Measurements from ENCODE around the gene AP3M1.
A peak's percentile ranks its signal among the peaks of the same experiment; 100 is the strongest.
"Not testable (repeated sequence)": the region's sequence is repeated elsewhere in the genome, so short reads cannot be mapped to it uniquely, and the experiment has no call there.

Gene AP3M1

GRCh38 chr10:74150990-74151878 is 606 bp upstream of the AP3M1 start, which contains the start of gene ADK:
Gene ADK, plus strand, starts transcription at chr10:74151221. Its CDS starts 58 bp downstream, at chr10:74151279.
- DNase-seq (ENCODE audit: low spot score) = peak; percentile 99
- peak; percentile 12 for TF ChIP-seq CTCF (IDR thresholded peaks at IDR 0.05; ENCODE audit: borderline replicate concordance, control extremely low read depth, extremely low read depth, insufficient read depth, missing control alignments)
- in situ Hi-C loops (cut with MboI; ENCODE audit: low sequenced_read_pairs, unreplicated experiment) = no loop called here

- in situ Hi-C loops (cut with MboI; ENCODE audit: low sequenced_read_pairs, unreplicated experiment); DNase-seq (ENCODE audit: low spot score): not testable (repeated sequence)
Measured at GRCh38 chr10:74146980-74147379, 3.6 kb downstream of the AP3M1 start.

GRCh38 chr10:74145133-74145532 is 5.5 kb downstream of the AP3M1 start:
- no peak for TF ChIP-seq CTCF (IDR thresholded peaks at IDR 0.05; ENCODE audit: borderline replicate concordance, control extremely low read depth, extremely low read depth, insufficient read depth, missing control alignments)

GRCh38 chr10:74140553-74140952 is 10.1 kb downstream of the AP3M1 start:
- in situ Hi-C loops (cut with MboI; ENCODE audit: low sequenced_read_pairs, unreplicated experiment) = no loop called here
- DNase-seq (ENCODE audit: low spot score) = no peak
- TF ChIP-seq CTCF (IDR thresholded peaks at IDR 0.05; ENCODE audit: borderline replicate concordance, control extremely low read depth, extremely low read depth, insufficient read depth, missing control alignments) = no peak

More at GRCh38 chr10:74145133-74145532, 5.5 kb downstream of the AP3M1 start:
- DNase-seq (ENCODE audit: low spot score) = no peak
- in situ Hi-C loops (cut with MboI; ENCODE audit: low sequenced_read_pairs, unreplicated experiment) = no loop called here

GRCh38 chr10:74139981-74140380 is 10.6 kb downstream of the AP3M1 start:
- in situ Hi-C loops (cut with MboI; ENCODE audit: low sequenced_read_pairs, unreplicated experiment) = loop anchor here (10.0 kb wide), 1 partner anchor 95 kb away; no protein-coding TSS in a partner anchor
- no peak for DNase-seq (ENCODE audit: low spot score)
- no peak for TF ChIP-seq CTCF (IDR thresholded peaks at IDR 0.05; ENCODE audit: borderline replicate concordance, control extremely low read depth, extremely low read depth, insufficient read depth, missing control alignments)

- in situ Hi-C loops (cut with MboI; ENCODE audit: low sequenced_read_pairs, unreplicated experiment) = loop anchor here (10.0 kb wide), 1 partner anchor 96 kb away; no protein-coding TSS in a partner anchor
- not testable (repeated sequence) for DNase-seq (ENCODE audit: low spot score)
Measured at GRCh38 chr10:74138596-74138995, 12.0 kb downstream of the AP3M1 start.

- TF ChIP-seq CTCF (IDR thresholded peaks at IDR 0.05; ENCODE audit: borderline replicate concordance, control extremely low read depth, extremely low read depth, insufficient read depth, missing control alignments) = no peak
- DNase-seq (ENCODE audit: low spot score) = no peak
- in situ Hi-C loops (cut with MboI; ENCODE audit: low sequenced_read_pairs, unreplicated experiment) = loop anchor here (10.0 kb wide), 1 partner anchor 97 kb away; no protein-coding TSS in a partner anchor
Measured at GRCh38 chr10:74137992-74138391, 12.6 kb downstream of the AP3M1 start.

Measured in GM13976 (cell line).